IMR-90 (cell line): ENCODE measurements around the gene PHAF1. TPM values are rescaled to one million over a fixed set of nuclear protein-coding genes. Genes with fewer than 3 reads are reported as not detected.

Experiments used
- ATAC-seq: fragments of 200-7000 bp; cut with Tn5 transposase; 2 replicates; pipeline ENCODE4 v1.9.1; 2020; ENCODE audit warnings: low read depth, mild to moderate bottlenecking, moderate library complexity
- BruUV-seq: library from RNA; stranded (reverse); fragments of 400-500 nt; replicated peaks from 2 replicates; lab custom pipeline; 2021; lab: Mats Ljungman, UMichigan
- CTCF ChIA-PET: fragments of 300-600 bp; formaldehyde crosslinking; extraction: SDS; loops from one replicate; lab custom pipeline; 2021; ENCODE audit warnings: antibody characterized with exemption; lab: Yijun Ruan, JAX
- POLR2A ChIA-PET: fragments of 300-600 bp; sonication (Branson Sonifier 250); formaldehyde crosslinking; loops from one replicate; lab custom pipeline; 2022; ENCODE audit warnings: antibody characterized with exemption; ENCODE audit not compliant: unreplicated experiment; lab: Charles Lee
- DNase-seq: peaks from one replicate; pipeline ENCODE4 v3.0.0; 2013
- H2AFZ ChIP-seq: replicated peaks from 2 replicates; pipeline ENCODE3; 2013; ENCODE audit warnings: low read length, mild to moderate bottlenecking; ENCODE audit not compliant: poor library complexity
- H2AK5ac ChIP-seq: 2 replicates; pipeline ENCODE4 v1.6.1; 2013; ENCODE audit warnings: low read depth, low read length, inconsistent platforms
- H2AK9ac ChIP-seq: replicated peaks from 2 replicates; pipeline ENCODE3; 2013; ENCODE audit warnings: mild to moderate bottlenecking, low read depth, low read length, moderate library complexity; ENCODE audit not compliant: poor library complexity
- H2BK120ac ChIP-seq: 2 replicates; pipeline ENCODE4 v1.6.1; 2013; ENCODE audit warnings: low read depth, low read length, inconsistent platforms
- H2BK15ac ChIP-seq: 3 replicates; pipeline ENCODE4 v1.6.1; 2013; ENCODE audit warnings: low read depth, low read length, inconsistent platforms
- H2BK20ac ChIP-seq: 2 replicates; pipeline ENCODE4 v1.6.1; 2013; ENCODE audit warnings: low read depth, mild to moderate bottlenecking, inconsistent platforms, low read length, moderate library complexity
- H2BK5ac ChIP-seq: 2 replicates; pipeline ENCODE4 v1.6.1; 2013; ENCODE audit warnings: mild to moderate bottlenecking, low read depth, low read length, inconsistent platforms; ENCODE audit not compliant: poor library complexity, severe bottlenecking
- H3K14ac ChIP-seq: replicated peaks from 2 replicates; pipeline ENCODE4 v1.6.1; 2013; ENCODE audit warnings: low read depth, low read length, inconsistent platforms
- H3K18ac ChIP-seq: 2 replicates; pipeline ENCODE4 v1.6.1; 2013; ENCODE audit warnings: low read depth, low read length, control low read depth
- H3K23ac ChIP-seq: 2 replicates; pipeline ENCODE4 v1.6.1; 2013; ENCODE audit warnings: low read depth, low read length, inconsistent platforms
- H3K27ac ChIP-seq: 2 replicates; pipeline ENCODE4 v1.5.1; 2013; ENCODE audit warnings: mild to moderate bottlenecking, control low read depth, low read length; ENCODE audit not compliant: insufficient read depth
- H3K27me3 ChIP-seq: 2 replicates; pipeline ENCODE4 v1.6.1; 2013; ENCODE audit warnings: low read length; ENCODE audit not compliant: control insufficient read depth, insufficient read depth
- H3K36me3 ChIP-seq: 2 replicates; pipeline ENCODE4 v1.6.1; 2013; ENCODE audit warnings: low read length, mixed read lengths; ENCODE audit not compliant: control insufficient read depth, insufficient read depth
- H3K4ac ChIP-seq: 2 replicates; pipeline ENCODE4 v1.6.1; 2013; ENCODE audit warnings: low read depth, low read length, inconsistent platforms
- H3K4me1 ChIP-seq: 2 replicates; pipeline ENCODE4 v1.6.1; 2013; ENCODE audit warnings: low read length, mixed read lengths; ENCODE audit not compliant: control insufficient read depth, insufficient read depth
- H3K4me2 ChIP-seq: 2 replicates; pipeline ENCODE4 v1.6.1; 2013; ENCODE audit warnings: low read depth, mild to moderate bottlenecking, control low read depth, low read length, moderate library complexity
- H3K4me3 ChIP-seq: 2 replicates; pipeline ENCODE4 v1.5.1; 2013; ENCODE audit warnings: low read depth, mild to moderate bottlenecking, control low read depth, low read length, moderate library complexity; ENCODE audit not compliant: insufficient read depth
- H3K56ac ChIP-seq: 2 replicates; pipeline ENCODE4 v1.6.1; 2013; ENCODE audit warnings: low read length, inconsistent platforms; ENCODE audit not compliant: insufficient read depth; ENCODE audit errors: extremely low read depth
- H3K79me1 ChIP-seq, 2 experiments: 2 replicates each; pipeline ENCODE4 v1.6.1; 2013; ENCODE audit warnings: low read length in 2 of 2, inconsistent platforms in 1 of 2, low read depth in 1 of 2
- H3K9ac ChIP-seq: 2 replicates; pipeline ENCODE4 v1.6.1; 2013; ENCODE audit warnings: low read depth, low read length, control low read depth
- H3K9me1 ChIP-seq: 2 replicates; pipeline ENCODE4 v1.6.1; 2013; ENCODE audit warnings: low read length, inconsistent platforms; ENCODE audit not compliant: insufficient read depth
- H3K9me3 ChIP-seq: 2 replicates; pipeline ENCODE4 v1.6.1; 2013; ENCODE audit warnings: low read length; ENCODE audit not compliant: control insufficient read depth, insufficient read depth
- H4K20me1 ChIP-seq: 2 replicates; pipeline ENCODE4 v1.6.1; 2013; ENCODE audit warnings: low read length, inconsistent platforms; ENCODE audit not compliant: insufficient read depth
- H4K5ac ChIP-seq: 2 replicates; pipeline ENCODE4 v1.6.1; 2013; ENCODE audit warnings: mild to moderate bottlenecking, low read depth, low read length, control low read depth
- H4K8ac ChIP-seq, 2 experiments: 2 replicates each; pipeline ENCODE4 v1.6.1; 2013; ENCODE audit warnings: low read depth in 2 of 2, low read length in 2 of 2, control low read depth in 1 of 2, inconsistent platforms in 1 of 2
- H4K91ac ChIP-seq: 2 replicates; pipeline ENCODE4 v1.6.1; 2013; ENCODE audit warnings: low read depth, low read length, inconsistent platforms; ENCODE audit not compliant: insufficient read depth
- BHLHE40 ChIP-seq: fragments of 150-350 bp; IDR thresholded peaks from 2 replicates; pipeline ENCODE4 v1.6.1; 2016; ENCODE audit warnings: mild to moderate bottlenecking, low read depth, low read length
- CEBPB ChIP-seq: IDR thresholded peaks from 2 replicates; pipeline ENCODE4 v1.6.1; 2012; ENCODE audit warnings: low read depth, low read length, improper control_type of control experiment
- CHD1 ChIP-seq: IDR thresholded peaks from 2 replicates; pipeline ENCODE4 v1.6.1; 2012; ENCODE audit warnings: low read depth, low read length, improper control_type of control experiment
- CTCF ChIP-seq: conservative IDR thresholded peaks from 2 replicates; pipeline ENCODE4 v1.5.1; 2012; ENCODE audit warnings: mild to moderate bottlenecking, low read depth, low read length, improper control_type of control experiment
- FOS ChIP-seq: fragments of 150-350 bp; IDR thresholded peaks from 2 replicates; pipeline ENCODE4 v1.6.1; 2016; ENCODE audit warnings: low read depth, low read length
- MAFK ChIP-seq: IDR thresholded peaks from 2 replicates; pipeline ENCODE4 v1.6.1; 2012; ENCODE audit warnings: low read depth, low read length, improper control_type of control experiment
- MAZ ChIP-seq: IDR thresholded peaks from 2 replicates; pipeline ENCODE4 v1.6.1; 2012; ENCODE audit warnings: low read depth, mild to moderate bottlenecking, low read length, improper control_type of control experiment, moderate library complexity, borderline replicate concordance
- MXI1 ChIP-seq: IDR thresholded peaks from 2 replicates; pipeline ENCODE4 v1.6.1; 2012; ENCODE audit warnings: low read depth, mild to moderate bottlenecking, low read length, moderate library complexity, borderline replicate concordance
- NFE2L2 ChIP-seq: fragments of 150-350 bp; IDR thresholded peaks from 2 replicates; pipeline ENCODE4 v1.6.1; 2016; ENCODE audit warnings: low read depth, mild to moderate bottlenecking, low read length
- RAD21 ChIP-seq: IDR thresholded peaks from 2 replicates; pipeline ENCODE4 v1.6.1; 2012; ENCODE audit warnings: low read length, improper control_type of control experiment
- RCOR1 ChIP-seq: IDR thresholded peaks from 2 replicates; pipeline ENCODE4 v1.6.1; 2012; ENCODE audit warnings: mild to moderate bottlenecking, low read length, improper control_type of control experiment; ENCODE audit not compliant: insufficient replicate concordance
- RFX5 ChIP-seq: IDR thresholded peaks from 2 replicates; pipeline ENCODE4 v1.8.0; 2012; ENCODE audit warnings: low read depth, mild to moderate bottlenecking, low read length, moderate library complexity
- USF2 ChIP-seq: fragments of 150-350 bp; IDR thresholded peaks from 2 replicates; pipeline ENCODE4 v1.6.1; 2017; ENCODE audit warnings: mild to moderate bottlenecking, antibody characterized with exemption, low read length, low read depth
- WGBS, 2 experiments: methylation state at CpG; one replicate each; pipeline versions ENCODE4 v1.1.5 to v1.1.7; 2013; ENCODE audit warnings: missing lambda C conversion rate in 2 of 2; ENCODE audit not compliant: insufficient read length in 1 of 2; ENCODE audit errors: extremely low coverage in 2 of 2; 5-methylcytosine and 5-hydroxymethylcytosine counted together
- dilution Hi-C: fragments of 300-500 bp; cut with HindIII; formaldehyde crosslinking; loops from one replicate; pipeline ENCODE4 v1.14.3; 2018; ENCODE audit warnings: low sequenced_read_pairs; ENCODE audit not compliant: unreplicated experiment
- in situ Hi-C: fragments of 300-500 bp; cut with MboI; formaldehyde crosslinking; loops from 3 replicates; pipeline ENCODE4 v1.14.3; 2019; ENCODE audit warnings: low sequenced_read_pairs, inconsistent platforms, mixed read lengths
- intact Hi-C: fragments of 100-400 bp; cut with micrococcal nuclease; formaldehyde crosslinking; loops from 2 replicates; pipeline ENCODE4 v1.10.0; 2022
- polyA plus RNA-seq, 3 experiments: library from polyadenylated mRNA; depleted of rRNA; stranded (reverse); fragments of >200 nt; gene quantifications; 2 replicates each; pipeline ENCODE4 v1.2.3, GENCODE V29; 2012; ENCODE audit warnings: low replicate concordance in 1 of 3
- total RNA-seq: library from RNA; depleted of rRNA; stranded (reverse); fragments of >200 nt; gene quantifications from 2 replicates; pipeline ENCODE4 v1.2.3, GENCODE V29; 2012

The PHAF1 gene
- total and polyA plus RNA-seq, 2 of the 4 experiments (the other 2 are of a cell fraction), result 14.0 to 19.8 TPM

- Histone ChIP-seq H3K56ac (no peak overlapping the region), H2AFZ (no peak overlapping the region), H3K14ac (no peak overlapping the region), H2BK20ac (no peak overlapping the region), H3K27me3 (no peaks in the 10 kb centered on the region), H4K91ac (no peak overlapping the region), H3K9me3 (no peaks in the 10 kb centered on the region), H2AK5ac (no peak overlapping the region), H2BK120ac (no peak overlapping the region), H4K5ac (no peak overlapping the region), H3K4ac (no peak overlapping the region), H4K20me1 (peaks cover 8% of the 10 kb centered on the region), H2AK9ac (no peak overlapping the region), H3K18ac (no peak overlapping the region), H3K23ac (no peak overlapping the region), H3K4me3 (no peak overlapping the region), H3K36me3 (peaks cover 14% of the 10 kb centered on the region), H2BK15ac (no peak overlapping the region), H3K4me1 (peaks cover 2% of the 10 kb centered on the region; the same call in 1 of the 2 replicates), H3K9ac (no peak overlapping the region), H3K9me1 (peaks cover 10% of the 10 kb centered on the region), H3K4me2 (no peak overlapping the region), H3K27ac (no peak overlapping the region), H4K8ac (no peak overlapping the region), H2BK5ac (no peak overlapping the region), H3K79me1 (peaks cover 26 to 61% of the 10 kb centered on the region in 2 experiments)
- BruUV-seq, result no TSS peak
- POLR2A ChIA-PET, result no interaction called here
- ATAC-seq, result peak; percentile 40; the same call in 1 of the 2 replicates
- dilution Hi-C loops, result no loop called here
- peak; percentile 56 for DNase-seq
- no peak for TF ChIP-seq RFX5
- TF ChIP-seq USF2, result no peak
- no peak for TF ChIP-seq MAZ
- no peak for TF ChIP-seq NFE2L2
- TF ChIP-seq CEBPB, result no peak
- TF ChIP-seq CHD1, result no peak
- TF ChIP-seq RAD21, result no peak
- no peak for TF ChIP-seq MXI1
- no peak for TF ChIP-seq FOS
- TF ChIP-seq MAFK, result no peak
- TF ChIP-seq CTCF, result no peak
- TF ChIP-seq BHLHE40, result no peak
- no peak for TF ChIP-seq RCOR1
- in situ Hi-C loops, result no loop called here
- CTCF ChIA-PET, result no interaction called here
- 100% methylated on average over 1 of the region's 2 CpGs; no CpG with 5 or more reads in 1 of the 2 experiments for WGBS, 2 experiments
- intact Hi-C loops, result no loop called here
Observed at GRCh38 chr16:67068212-67068753, 41.5 kb upstream of the PHAF1 start.
